ENCODE results near the gene PXYLP1.

DNA sequence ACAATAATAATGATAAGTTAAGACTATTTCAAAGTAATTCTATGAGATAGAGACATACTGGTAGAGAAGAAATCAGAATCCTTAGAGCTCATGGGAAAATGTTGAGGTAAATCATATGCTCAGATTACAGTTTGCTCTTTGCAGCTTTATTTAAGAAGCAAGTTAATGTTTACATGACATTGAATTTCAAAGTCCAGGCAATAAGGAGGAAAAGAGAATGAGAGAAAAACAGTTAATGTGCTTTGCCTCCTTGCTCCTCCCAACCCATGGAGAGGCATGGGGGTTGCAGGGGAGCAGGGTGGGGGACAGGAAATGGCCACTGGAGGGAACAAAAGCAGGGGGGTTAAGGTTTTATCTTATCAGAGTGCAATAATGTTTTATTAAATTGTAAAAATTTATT lies 94.5 kb downstream of the PXYLP1 start:
- no peak for TF ChIP-seq CTCF (conservative IDR thresholded peaks at IDR 0.05)
- no peak for TF ChIP-seq EZH2 (IDR thresholded peaks at IDR 0.05; ENCODE audit: low read depth)
